Suppressor macrophage treated with lipopolysaccharide for 4 hours (primary cell): ENCODE results near the gene LTF.

ENCODE experiments used
- DNase-seq: peaks from one replicate; pipeline ENCODE4 v3.0.0-alpha.2; 2020

LTF gene

GRCh38 chr3:46467562-46467961 is 2.9 kb upstream of the LTF start:
- no peak for DNase-seq

GRCh38 chr3:46466871-46467403 is 2.2 kb upstream of the LTF start:
- DNase-seq = no peak

- DNase-seq = no peak
Observed at GRCh38 chr3:46466273-46466672, 1.6 kb upstream of the LTF start.

GRCh38 chr3:46465196-46465520 is 453 bp upstream of the LTF start:
- no peak for DNase-seq

- DNase-seq = no peak
Observed at GRCh38 chr3:46463868-46464241, 850 bp downstream of the LTF start.

GRCh38 chr3:46463120-46463867 is 1.4 kb downstream of the LTF start:
- no peak for DNase-seq

GRCh38 chr3:46462511-46462910 is 2.2 kb downstream of the LTF start:
- no peak for DNase-seq

GRCh38 chr3:46462111-46462510 is 2.6 kb downstream of the LTF start:
- peak; percentile 79 for DNase-seq

- DNase-seq = no peak
Observed at GRCh38 chr3:46460051-46460450, 4.7 kb downstream of the LTF start.

- DNase-seq = no peak
Observed at GRCh38 chr3:46456118-46456517, 8.6 kb downstream of the LTF start.

- no peak for DNase-seq
Observed at GRCh38 chr3:46455231-46456115, 9.2 kb downstream of the LTF start.

- no peak for DNase-seq
Observed at GRCh38 chr3:46454606-46455005, 10.1 kb downstream of the LTF start.

GRCh38 chr3:46454209-46454595 is 10.5 kb downstream of the LTF start:
- no peak for DNase-seq

- DNase-seq = no peak
Observed at GRCh38 chr3:46453526-46454208, 11.0 kb downstream of the LTF start.

GRCh38 chr3:46449755-46450552 is 14.8 kb downstream of the LTF start:
- no peak for DNase-seq

GRCh38 chr3:46448721-46449120 is 16.0 kb downstream of the LTF start:
- DNase-seq = no peak

GRCh38 chr3:46447228-46447985 is 17.3 kb downstream of the LTF start:
- peak; percentile 65 for DNase-seq

- peak; percentile 89 for DNase-seq
Observed at GRCh38 chr3:46442576-46443530, 21.9 kb downstream of the LTF start.

- peak; percentile 83 for DNase-seq
Observed at GRCh38 chr3:46440531-46441294, 24.0 kb downstream of the LTF start.

GRCh38 chr3:46438831-46439230 is 25.9 kb downstream of the LTF start:
- peak; percentile 16 for DNase-seq
